Measurements from ENCODE around the gene ACAA2.

GRCh38 chr18:49804096-49804495, 9.2 kb downstream of the ACAA2 start:
- TF ChIP-seq, protein P1, sequence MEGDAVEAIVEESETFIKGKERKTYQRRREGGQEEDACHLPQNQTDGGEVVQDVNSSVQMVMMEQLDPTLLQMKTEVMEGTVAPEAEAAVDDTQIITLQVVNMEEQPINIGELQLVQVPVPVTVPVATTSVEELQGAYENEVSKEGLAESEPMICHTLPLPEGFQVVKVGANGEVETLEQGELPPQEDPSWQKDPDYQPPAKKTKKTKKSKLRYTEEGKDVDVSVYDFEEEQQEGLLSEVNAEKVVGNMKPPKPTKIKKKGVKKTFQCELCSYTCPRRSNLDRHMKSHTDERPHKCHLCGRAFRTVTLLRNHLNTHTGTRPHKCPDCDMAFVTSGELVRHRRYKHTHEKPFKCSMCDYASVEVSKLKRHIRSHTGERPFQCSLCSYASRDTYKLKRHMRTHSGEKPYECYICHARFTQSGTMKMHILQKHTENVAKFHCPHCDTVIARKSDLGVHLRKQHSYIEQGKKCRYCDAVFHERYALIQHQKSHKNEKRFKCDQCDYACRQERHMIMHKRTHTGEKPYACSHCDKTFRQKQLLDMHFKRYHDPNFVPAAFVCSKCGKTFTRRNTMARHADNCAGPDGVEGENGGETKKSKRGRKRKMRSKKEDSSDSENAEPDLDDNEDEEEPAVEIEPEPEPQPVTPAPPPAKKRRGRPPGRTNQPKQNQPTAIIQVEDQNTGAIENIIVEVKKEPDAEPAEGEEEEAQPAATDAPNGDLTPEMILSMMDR (IDR thresholded peaks at IDR 0.05): no peak
- no peak for TF ChIP-seq ZFX (IDR thresholded peaks at IDR 0.05; ENCODE audit: borderline replicate concordance)

Measured in 22Rv1 (cell line).